ENCODE measurements around the gene CDR2.

CDR2 gene

DNA sequence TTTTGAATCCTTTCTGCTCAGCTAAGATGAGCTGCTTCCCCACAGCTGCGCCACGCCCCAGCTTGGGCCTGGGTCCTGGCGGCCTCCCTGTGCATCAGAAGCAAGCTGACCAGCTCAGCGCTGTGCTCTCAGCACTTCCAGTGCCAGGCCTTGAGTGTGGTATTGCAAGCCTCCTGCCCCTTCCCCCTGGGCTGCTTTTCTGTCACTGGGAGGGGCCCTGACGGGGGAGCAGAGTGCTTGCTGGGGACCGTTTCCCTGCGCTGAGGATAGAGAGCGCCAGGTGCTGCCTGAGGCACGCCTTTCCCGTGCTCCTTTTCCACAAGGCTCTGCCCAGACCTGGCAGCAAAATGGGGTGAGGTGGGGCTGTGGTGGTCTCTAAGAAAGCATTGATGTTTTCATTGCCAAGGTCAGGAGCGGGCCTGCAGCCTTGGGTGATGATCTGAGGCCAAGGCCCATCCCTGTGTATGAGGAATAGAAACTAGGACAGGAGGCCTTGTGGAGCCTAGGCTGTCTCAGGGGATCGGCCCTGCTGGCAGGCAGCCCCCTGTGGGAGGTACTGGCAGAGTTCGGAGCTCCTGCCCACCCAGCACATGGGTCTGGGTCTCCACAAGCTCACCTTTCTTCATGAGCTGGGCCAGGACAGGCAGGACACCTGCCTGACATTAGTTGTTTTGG lies 47.5 kb downstream of the CDR2 start:
- TF ChIP-seq Cebpa-rat (IDR thresholded peaks at IDR 0.05) = no peak
- Histone ChIP-seq H3K36me3 (peaks cover 100% of the 10 kb centered on the region), H4K20me1 (peaks cover 68% of the 10 kb centered on the region)

DNA sequence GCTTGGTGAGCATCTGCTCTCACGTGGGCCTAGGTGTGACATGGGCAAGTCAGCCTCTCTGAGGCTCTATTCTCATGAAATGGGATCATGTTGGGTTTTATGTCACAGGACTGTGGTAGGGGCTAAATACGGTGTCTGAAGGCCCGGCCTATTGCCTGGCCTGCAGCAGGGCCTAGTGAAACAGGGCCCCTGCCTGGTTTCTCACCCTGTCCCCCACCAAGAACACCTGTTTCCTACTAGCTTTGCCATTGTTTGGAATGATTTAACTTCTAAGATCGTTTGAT lies 48.1 kb downstream of the CDR2 start:
- Histone ChIP-seq H3K4me3 (no peak overlapping the region), H3K4me1 (no peaks in the 10 kb centered on the region), H3K9ac (no peak overlapping the region), H3K36me3 (peaks cover 100% of the 10 kb centered on the region), H3K9me3 (no peaks in the 10 kb centered on the region), H3K4me2 (no peak overlapping the region), H3K27me3 (no peaks in the 10 kb centered on the region), H4K20me1 (peaks cover 74% of the 10 kb centered on the region), H3K27ac (no peak overlapping the region)
- no peak for TF ChIP-seq Cebpa-rat (IDR thresholded peaks at IDR 0.05)

More for the DNA sequence above, 47.5 kb downstream of the CDR2 start:
- Histone ChIP-seq H3K27ac (no peak overlapping the region), H3K4me1 (no peaks in the 10 kb centered on the region), H3K9ac (0 out of 2 replicates have a peak overlapping the region, but pooled peaks have one; percentile 6), H3K4me3 (no peak overlapping the region), H3K4me2 (no peak overlapping the region), H3K27me3 (no peaks in the 10 kb centered on the region), H3K9me3 (no peaks in the 10 kb centered on the region)

DNA sequence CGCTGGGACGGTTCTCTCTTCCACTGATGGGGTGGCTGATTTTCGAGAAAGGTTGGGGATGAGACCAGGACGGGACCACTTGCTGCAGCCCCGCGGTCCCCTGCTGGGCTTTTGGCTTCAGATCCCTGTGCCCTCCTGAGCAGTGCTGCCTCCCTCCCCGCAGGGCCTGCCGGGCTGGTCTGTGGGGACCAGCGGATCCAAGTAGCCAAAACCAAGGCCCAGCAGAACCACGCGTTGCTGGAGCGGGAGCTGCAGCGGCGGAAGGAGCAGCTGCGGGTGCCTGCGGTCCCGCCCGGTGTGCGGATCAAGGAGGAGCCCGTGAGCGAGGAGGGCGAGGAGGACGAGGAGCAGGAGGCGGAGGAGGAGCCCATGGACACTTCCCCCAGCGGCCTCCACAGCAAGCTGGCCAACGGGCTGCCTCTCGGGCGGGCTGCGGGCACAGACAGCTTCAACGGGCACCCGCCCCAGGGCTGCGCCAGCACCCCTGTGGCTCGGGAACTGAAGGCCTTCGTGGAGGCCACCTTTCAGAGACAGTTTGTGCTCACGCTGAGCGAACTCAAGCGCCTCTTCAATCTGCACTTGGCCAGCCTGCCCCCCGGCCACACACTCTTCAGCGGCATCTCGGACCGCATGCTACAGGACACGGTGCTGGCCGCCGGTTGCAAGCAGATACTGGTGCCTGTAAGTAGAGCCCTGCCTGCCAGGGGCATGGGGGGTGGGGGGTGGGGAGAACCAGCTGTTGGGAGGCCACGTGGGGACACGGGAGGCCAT lies 48.6 kb downstream of the CDR2 start:
- TF ChIP-seq Cebpa-rat (IDR thresholded peaks at IDR 0.05) = no peak
- Histone ChIP-seq H3K4me1 (no peaks in the 10 kb centered on the region), H3K27ac (no peak overlapping the region), H3K27me3 (no peaks in the 10 kb centered on the region), H3K36me3 (peaks cover 99% of the 10 kb centered on the region), H4K20me1 (peaks cover 78% of the 10 kb centered on the region), H3K4me2 (no peak overlapping the region), H3K9ac (no peak overlapping the region), H3K4me3 (no peak overlapping the region), H3K9me3 (no peaks in the 10 kb centered on the region)

DNA sequence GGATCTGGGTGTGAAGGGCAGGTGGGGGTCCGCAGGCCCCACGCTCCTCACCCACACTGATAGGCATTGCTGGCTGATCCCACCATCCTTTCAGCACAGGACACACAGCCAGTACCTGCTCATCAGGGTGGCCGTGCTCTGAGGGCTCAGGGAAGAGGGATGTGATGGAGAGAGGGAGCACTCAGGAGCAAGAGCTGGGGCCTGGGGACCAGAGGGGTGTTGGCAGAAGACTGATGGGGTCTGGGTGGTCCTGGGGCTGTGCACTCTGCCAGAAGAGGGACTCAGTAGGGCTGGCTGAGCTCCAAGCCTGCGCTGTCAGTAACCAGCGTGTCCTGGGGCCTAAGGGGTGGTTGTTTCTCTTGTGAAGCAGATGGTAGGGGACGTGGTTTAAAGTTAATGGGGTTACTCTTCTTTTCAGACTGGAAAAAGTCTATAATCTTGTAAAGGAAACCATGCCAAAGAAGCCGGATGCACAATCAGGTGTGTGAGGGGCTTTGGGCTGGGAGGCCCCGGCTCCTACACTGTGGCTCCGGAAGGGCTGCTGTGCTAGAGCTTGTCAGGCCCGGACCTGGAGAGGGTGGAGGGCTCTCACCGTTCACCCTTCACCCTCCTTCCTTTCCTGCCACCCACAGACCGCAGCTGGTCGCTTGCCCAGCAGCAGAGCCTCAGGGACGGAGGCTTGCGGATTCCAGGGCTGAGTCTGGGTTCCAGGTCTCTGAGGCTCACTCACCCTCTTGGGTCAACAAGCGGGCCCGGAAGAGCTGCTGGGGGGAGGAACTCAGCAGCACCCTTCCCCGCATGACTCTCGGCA lies 49.4 kb downstream of the CDR2 start:
- H3K4me1 ChIP-seq = no peaks in the 10 kb centered on the region
- TF ChIP-seq Cebpa-rat (IDR thresholded peaks at IDR 0.05) = no peak
- H3K27ac ChIP-seq = no peak overlapping the region
- H3K36me3 ChIP-seq = peaks cover 99% of the 10 kb centered on the region
- no peak overlapping the region for H3K4me3 ChIP-seq
- H4K20me1 ChIP-seq = peaks cover 85% of the 10 kb centered on the region
- no peak overlapping the region for H3K9ac ChIP-seq
- H3K9me3 ChIP-seq = no peaks in the 10 kb centered on the region
- no peaks in the 10 kb centered on the region for H3K27me3 ChIP-seq
- H3K4me2 ChIP-seq = no peak overlapping the region

DNA sequence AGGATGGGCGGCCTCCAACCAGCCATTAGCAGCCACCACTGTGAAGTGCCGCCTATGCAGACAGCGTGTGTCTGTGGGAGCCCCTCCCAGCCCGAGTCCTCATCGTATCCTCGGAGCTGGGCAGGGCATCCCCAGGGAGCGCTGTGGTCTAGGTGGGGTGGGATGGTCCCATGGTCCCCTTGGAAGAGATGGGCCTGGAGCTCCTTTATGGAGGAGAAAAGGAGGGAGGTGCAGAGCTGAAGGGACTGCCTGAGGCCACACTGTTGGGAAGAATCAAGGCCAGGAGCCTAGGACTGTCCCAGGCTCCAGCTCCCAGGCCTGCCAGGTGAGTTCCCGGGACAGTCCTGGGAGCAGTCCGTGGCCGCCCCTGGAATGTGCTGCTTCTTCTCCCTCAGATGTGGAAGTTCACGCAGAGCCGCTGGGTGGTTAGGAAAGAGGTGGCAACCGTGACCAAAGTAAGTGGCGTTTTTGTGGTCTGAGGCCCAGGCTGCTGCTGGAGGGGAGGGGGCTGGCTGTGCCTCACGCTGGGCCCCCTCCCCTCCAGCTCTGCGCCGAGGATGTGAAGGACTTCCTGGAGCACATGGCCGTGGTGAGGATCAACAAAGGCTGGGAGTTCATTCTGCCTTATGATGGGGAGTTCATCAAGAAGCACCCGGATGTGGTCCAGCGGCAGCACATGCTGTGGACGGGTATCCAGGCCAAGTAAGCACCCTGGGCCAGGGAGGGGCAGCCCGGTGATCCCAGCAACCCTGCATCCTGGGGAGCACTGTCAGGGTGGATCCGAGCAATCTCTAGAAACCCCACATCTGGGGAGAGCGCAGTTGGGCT lies 50.2 kb downstream of the CDR2 start:
- Histone ChIP-seq H3K27ac (no peak overlapping the region), H3K4me2 (no peak overlapping the region), H3K9ac (no peak overlapping the region), H3K4me3 (no peak overlapping the region), H3K27me3 (no peaks in the 10 kb centered on the region), H3K36me3 (peaks cover 98% of the 10 kb centered on the region), H4K20me1 (peaks cover 81% of the 10 kb centered on the region), H3K4me1 (no peaks in the 10 kb centered on the region), H3K9me3 (no peaks in the 10 kb centered on the region)
- TF ChIP-seq Cebpa-rat (IDR thresholded peaks at IDR 0.05) = no peak

DNA sequence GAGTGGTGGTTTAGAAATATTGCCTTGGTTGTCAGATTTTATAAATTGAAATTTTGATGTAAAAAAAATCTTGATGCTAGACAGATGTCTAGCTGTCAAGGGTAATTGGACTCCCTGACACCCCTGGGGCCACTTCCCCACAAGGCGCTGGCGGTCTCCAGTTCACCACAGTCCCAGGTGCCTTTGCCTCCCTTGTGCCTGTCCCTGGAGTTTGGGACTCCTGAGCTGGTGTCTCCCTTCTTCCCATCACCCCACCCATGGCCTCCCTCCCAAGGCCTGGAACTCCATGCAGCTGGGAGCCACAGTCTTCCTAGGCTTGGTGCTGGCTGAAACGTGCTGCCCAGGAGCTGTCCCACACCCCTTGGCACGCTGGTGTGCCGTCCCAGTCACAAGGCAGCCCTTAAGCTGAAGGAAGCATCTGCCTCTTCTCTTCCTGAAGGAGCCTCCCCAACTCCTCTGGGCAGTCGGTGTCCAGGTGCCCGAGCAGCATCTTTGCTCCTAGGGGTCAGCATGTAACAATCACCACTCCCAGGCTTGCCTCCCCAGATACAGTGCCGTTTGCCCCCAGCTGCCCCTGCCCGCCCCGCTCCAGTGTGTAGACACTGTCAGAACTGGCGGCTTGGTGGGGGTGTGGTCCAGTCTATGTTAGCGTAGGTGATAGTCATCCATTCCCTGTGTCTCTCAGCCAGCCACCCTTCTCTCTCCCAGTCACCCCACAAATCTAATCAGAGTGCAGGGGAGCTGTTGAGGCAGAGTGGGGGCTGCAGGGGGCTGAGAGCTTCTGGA lies 51.1 kb downstream of the CDR2 start:
- Histone ChIP-seq H3K9ac (no peak overlapping the region), H3K27ac (no peak overlapping the region), H3K27me3 (no peaks in the 10 kb centered on the region), H3K36me3 (peaks cover 98% of the 10 kb centered on the region), H3K9me3 (no peaks in the 10 kb centered on the region), H3K4me2 (no peak overlapping the region), H3K4me1 (no peaks in the 10 kb centered on the region), H4K20me1 (peaks cover 81% of the 10 kb centered on the region), H3K4me3 (no peak overlapping the region)
- no peak for TF ChIP-seq Cebpa-rat (IDR thresholded peaks at IDR 0.05)

DNA sequence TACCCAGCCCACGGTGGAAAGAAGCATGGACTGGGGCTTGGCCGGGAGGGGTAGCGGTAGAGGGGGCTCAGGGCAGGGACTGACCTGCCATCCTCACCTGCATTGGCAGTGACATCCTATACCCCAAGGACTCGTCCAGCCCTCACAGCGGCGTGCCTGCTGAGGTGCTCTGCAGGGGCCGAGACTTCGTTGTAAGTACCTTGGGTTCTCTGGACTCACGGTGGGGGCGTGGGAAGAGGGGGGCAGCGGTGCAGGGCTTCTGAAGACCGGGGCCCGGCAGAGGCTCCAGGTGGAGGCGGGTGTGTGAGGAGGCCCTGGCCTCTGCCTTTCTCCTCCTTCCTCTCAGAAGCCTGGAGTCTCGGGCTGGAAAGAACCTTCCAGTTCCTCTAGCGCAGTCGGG lies 51.7 kb downstream of the CDR2 start:
- Histone ChIP-seq H3K4me1 (no peaks in the 10 kb centered on the region), H3K4me2 (no peak overlapping the region)
- TF ChIP-seq Cebpa-rat (IDR thresholded peaks at IDR 0.05) = no peak

DNA sequence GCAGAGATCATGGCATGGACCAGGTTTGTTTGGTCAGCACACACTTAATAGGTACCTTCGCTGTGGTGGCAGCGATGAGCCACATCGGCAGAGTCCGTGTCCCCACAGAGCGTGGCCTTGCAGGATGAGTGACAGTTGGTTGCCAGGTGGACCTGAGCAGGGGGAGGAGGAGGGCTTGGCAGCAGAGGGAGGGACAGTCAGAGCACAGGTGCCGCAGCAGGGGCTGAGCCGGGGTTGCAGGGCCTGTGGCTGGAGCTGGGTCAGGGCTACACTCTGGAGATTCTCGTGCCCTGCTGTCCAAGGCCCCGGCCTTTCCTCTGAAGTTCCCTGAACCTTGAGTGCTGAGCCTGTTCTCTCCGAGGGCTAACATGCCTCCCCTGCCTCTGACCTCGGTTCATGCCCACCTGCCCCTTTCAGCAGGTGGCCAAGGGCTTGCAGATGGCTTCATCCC lies 52.4 kb downstream of the CDR2 start:
- Histone ChIP-seq H4K20me1 (peaks cover 81% of the 10 kb centered on the region), H3K4me2 (no peak overlapping the region), H3K9ac (no peak overlapping the region), H3K36me3 (peaks cover 98% of the 10 kb centered on the region), H3K27ac (no peak overlapping the region), H3K27me3 (no peaks in the 10 kb centered on the region), H3K4me3 (no peak overlapping the region), H3K9me3 (no peaks in the 10 kb centered on the region), H3K4me1 (no peaks in the 10 kb centered on the region)
- TF ChIP-seq Cebpa-rat (IDR thresholded peaks at IDR 0.05) = no peak

More for the DNA sequence above, 51.7 kb downstream of the CDR2 start:
- Histone ChIP-seq H3K27ac (no peak overlapping the region), H3K36me3 (peaks cover 98% of the 10 kb centered on the region), H3K9me3 (no peaks in the 10 kb centered on the region), H3K9ac (no peak overlapping the region), H3K4me3 (no peak overlapping the region), H4K20me1 (peaks cover 81% of the 10 kb centered on the region), H3K27me3 (no peaks in the 10 kb centered on the region)

All from BLaER1 (cell line).